GF-D8 (cell line): Measurements from ENCODE around the gene ZBTB7A.

Experiments used
- DNase-seq: peaks from one replicate; lab custom pipeline; 2025; lab: John Stamatoyannopoulos, UW

Gene ZBTB7A

GRCh38 chr19:4035582-4035981, 31.1 kb downstream of the ZBTB7A start:
- DNase-seq: no peak

- no peak for DNase-seq
Measured at GRCh38 chr19:4035018-4035566, 31.6 kb downstream of the ZBTB7A start.

- DNase-seq: no peak
Measured at GRCh38 chr19:4034048-4035017, 32.4 kb downstream of the ZBTB7A start.

GRCh38 chr19:4033028-4033956, 33.4 kb downstream of the ZBTB7A start:
- no peak for DNase-seq

GRCh38 chr19:4032436-4032835, 34.3 kb downstream of the ZBTB7A start:
- DNase-seq: no peak

GRCh38 chr19:4031420-4031819, 35.3 kb downstream of the ZBTB7A start:
- no peak for DNase-seq

GRCh38 chr19:4030981-4031380, 35.7 kb downstream of the ZBTB7A start:
- no peak for DNase-seq

- DNase-seq: no peak
Measured at GRCh38 chr19:4030552-4030951, 36.1 kb downstream of the ZBTB7A start.

GRCh38 chr19:4029247-4029614, 37.5 kb downstream of the ZBTB7A start:
- DNase-seq: no peak

GRCh38 chr19:4028334-4029246, 38.1 kb downstream of the ZBTB7A start:
- no peak for DNase-seq

- no peak for DNase-seq
Measured at GRCh38 chr19:4027146-4027545, 39.6 kb downstream of the ZBTB7A start.

- no peak for DNase-seq
Measured at GRCh38 chr19:4025317-4025716, 41.4 kb downstream of the ZBTB7A start.

GRCh38 chr19:4023600-4024398, 42.9 kb downstream of the ZBTB7A start:
- DNase-seq: no peak

- no peak for DNase-seq
Measured at GRCh38 chr19:4019578-4019977, 47.1 kb downstream of the ZBTB7A start.

- DNase-seq: no peak
Measured at GRCh38 chr19:4018775-4019504, 47.8 kb downstream of the ZBTB7A start.

- no peak for DNase-seq
Measured at GRCh38 chr19:4018140-4018613, 48.5 kb downstream of the ZBTB7A start.

- DNase-seq: no peak
Measured at GRCh38 chr19:4016903-4017638, 49.6 kb downstream of the ZBTB7A start.

GRCh38 chr19:4016486-4016885, 50.2 kb downstream of the ZBTB7A start:
- DNase-seq: no peak
